ENCODE data around the gene ZG16. TPM values are rescaled to one million over a fixed set of nuclear protein-coding genes. Genes with fewer than 3 reads are reported as not detected.
A peak's percentile ranks its signal among the peaks of the same experiment; 100 is the strongest.

Gene ZG16
- total RNA-seq, 1 experiment from 2014 or later = not detected

GRCh38 chr16:29815793-29816693 is 38.0 kb downstream of the ZG16 start, which contains the start of gene PAGR1:
Gene PAGR1 (plus strand): TSS chr16:29816152. CDS start chr16:29816526, 374 bp downstream.
- Mint-ChIP-seq H3K27ac (peak within 1 kb of the TSS; percentile 100), H3K9me3 (no peaks in the 10 kb centered on the region), H3K4me3 (peak within 1 kb of the TSS; percentile 94), H3K27me3 (ENCODE audit: low read depth) (no peaks in the 10 kb centered on the region; the same call in 1 of the 2 replicates), H3K36me3 (peaks cover 30% of the 10 kb centered on the region), H3K4me1 (peaks cover 56% of the 10 kb centered on the region)
- ATAC-seq (peak; percentile 56), DNase-seq (ENCODE audit: low spot score) (peak; percentile 98)
- ChIA-PET POLR2A (interaction anchor here (0.6 to 2.9 kb wide), 9 partner anchors 9 to 272 kb away, joined by 3 to 12 read pairs (median 5); partner anchors contain the start of gene MAZ), CTCF (interaction anchor here (0.5 to 5.7 kb wide), 35 partner anchors 9 to 249 kb away, joined by 3 to 81 read pairs (median 4); partner anchors contain the start of genes ALDOA, ASPHD1, CDIPT and HIRIP3)
- no peak for TF ChIP-seq ZBTB21 (CRISPR knock-in tag; IDR thresholded peaks at IDR 0.05; ENCODE audit: borderline replicate concordance)
- TF ChIP-seq TEAD1 (CRISPR knock-in tag; IDR thresholded peaks at IDR 0.05) = peak; percentile 80; the same call in 1 of the 2 replicates
- no peak for TF ChIP-seq ZNF232 (CRISPR knock-in tag; IDR thresholded peaks at IDR 0.05)
- TF ChIP-seq ZNF416 (CRISPR knock-in tag; IDR thresholded peaks at IDR 0.05) = 0 out of 2 replicates have a peak, but pooled peaks have one; percentile 5
- TF ChIP-seq ERG (CRISPR knock-in tag; IDR thresholded peaks at IDR 0.05) = no peak
- TF ChIP-seq, protein P1, sequence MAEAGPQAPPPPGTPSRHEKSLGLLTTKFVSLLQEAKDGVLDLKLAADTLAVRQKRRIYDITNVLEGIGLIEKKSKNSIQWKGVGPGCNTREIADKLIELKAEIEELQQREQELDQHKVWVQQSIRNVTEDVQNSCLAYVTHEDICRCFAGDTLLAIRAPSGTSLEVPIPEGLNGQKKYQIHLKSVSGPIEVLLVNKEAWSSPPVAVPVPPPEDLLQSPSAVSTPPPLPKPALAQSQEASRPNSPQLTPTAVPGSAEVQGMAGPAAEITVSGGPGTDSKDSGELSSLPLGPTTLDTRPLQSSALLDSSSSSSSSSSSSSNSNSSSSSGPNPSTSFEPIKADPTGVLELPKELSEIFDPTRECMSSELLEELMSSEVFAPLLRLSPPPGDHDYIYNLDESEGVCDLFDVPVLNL (CRISPR knock-in tag; IDR thresholded peaks at IDR 0.05; ENCODE audit: borderline replicate concordance, low read depth) = no peak
- TF ChIP-seq ZNF263 (CRISPR knock-in tag; IDR thresholded peaks at IDR 0.05; ENCODE audit: low read depth) = 0 out of 2 replicates have a peak, but pooled peaks have one; percentile 56
- no peak for TF ChIP-seq MXD4 (CRISPR knock-in tag; IDR thresholded peaks at IDR 0.05; ENCODE audit: borderline replicate concordance)
- peak; percentile 80 for TF ChIP-seq CREM (CRISPR knock-in tag; IDR thresholded peaks at IDR 0.05)
- TF ChIP-seq ZNF671 (CRISPR knock-in tag; IDR thresholded peaks at IDR 0.05) = no peak
- TF ChIP-seq KAT7 (CRISPR knock-in tag; IDR thresholded peaks at IDR 0.05; ENCODE audit: borderline replicate concordance) = no peak
- TF ChIP-seq ATF1 (CRISPR knock-in tag; IDR thresholded peaks at IDR 0.05) = 0 out of 2 replicates have a peak, but pooled peaks have one; percentile 28
- TF ChIP-seq RORB (CRISPR knock-in tag; IDR thresholded peaks at IDR 0.05) = no peak
- no peak for TF ChIP-seq OVOL2 (CRISPR knock-in tag; IDR thresholded peaks at IDR 0.05; ENCODE audit: borderline replicate concordance)
- TF ChIP-seq SMAD4 (CRISPR knock-in tag; IDR thresholded peaks at IDR 0.05) = no peak
- no peak for TF ChIP-seq E2F1 (CRISPR knock-in tag; IDR thresholded peaks at IDR 0.05)
- TF ChIP-seq ETV6 (CRISPR knock-in tag; IDR thresholded peaks at IDR 0.05) = peak; percentile 95
- TF ChIP-seq TEAD4 (CRISPR knock-in tag; IDR thresholded peaks at IDR 0.05) = no peak
- no peak for TF ChIP-seq HMGA2 (CRISPR knock-in tag; IDR thresholded peaks at IDR 0.05)
- TF ChIP-seq ZNF281 (CRISPR knock-in tag; IDR thresholded peaks at IDR 0.05) = no peak; the same call in 1 of the 2 replicates
- TF ChIP-seq, protein P2, sequence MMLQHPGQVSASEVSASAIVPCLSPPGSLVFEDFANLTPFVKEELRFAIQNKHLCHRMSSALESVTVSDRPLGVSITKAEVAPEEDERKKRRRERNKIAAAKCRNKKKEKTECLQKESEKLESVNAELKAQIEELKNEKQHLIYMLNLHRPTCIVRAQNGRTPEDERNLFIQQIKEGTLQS (CRISPR knock-in tag; conservative IDR thresholded peaks at IDR 0.05) = no peak
- TF ChIP-seq PRDM15 (CRISPR knock-in tag; IDR thresholded peaks at IDR 0.05) = 0 out of 2 replicates have a peak, but pooled peaks have one; percentile 7

Measured in WTC11 (cell line).